Testis (tissue), 2 donors: Measurements from ENCODE around the gene NEDD1.

Source experiments
- CTCF ChIP-seq, 3 experiments: fragments of 450-650 bp in 2 of 3; fragments of 200-600 bp in 1 of 3; sonication (generic) in 1 of 3; IDR thresholded peaks; one replicate each; pipeline ENCODE4 v1.5.1; 2016 to 2019; ENCODE audit warnings: antibody characterized with exemption in 3 of 3, mild to moderate bottlenecking in 2 of 3, moderate library complexity in 1 of 3
- POLR2A ChIP-seq: fragments of 450-650 bp; IDR thresholded peaks from one replicate; pipeline ENCODE4 v1.6.1; 2017; ENCODE audit warnings: antibody characterized with exemption, mild to moderate bottlenecking, moderate library complexity

GRCh38 chr12:96979532-96979931, 72.5 kb downstream of the NEDD1 start:
- TF ChIP-seq CTCF (IDR thresholded peaks at IDR 0.05) (no peak), POLR2A (no peak)
